Caki2 (cell line): Measurements from ENCODE around the gene GCM1. TPM values are rescaled to one million over a fixed set of nuclear protein-coding genes. Genes with fewer than 3 reads are reported as not detected.

Source experiments
- DNase-seq: peaks from one replicate; pipeline ENCODE4 v3.0.0-alpha.2; 2015; ENCODE audit warnings: low read depth
- in situ Hi-C: cut with HindIII; loops from 2 replicates; pipeline ENCODE4 v1.10.0; 2016; ENCODE audit warnings: low sequenced_read_pairs, low pct_unique_long_range_greater_than_20kb, mixed read lengths
- total RNA-seq: library from RNA; depleted of rRNA; stranded (reverse); fragments of >200 nt; shearing (Covaris generic); gene quantifications from 2 replicates; pipeline ENCODE4 v1.2.3, GENCODE V29; 2014; ENCODE audit warnings: low replicate concordance; rRNA removed

GCM1 gene, protein sequence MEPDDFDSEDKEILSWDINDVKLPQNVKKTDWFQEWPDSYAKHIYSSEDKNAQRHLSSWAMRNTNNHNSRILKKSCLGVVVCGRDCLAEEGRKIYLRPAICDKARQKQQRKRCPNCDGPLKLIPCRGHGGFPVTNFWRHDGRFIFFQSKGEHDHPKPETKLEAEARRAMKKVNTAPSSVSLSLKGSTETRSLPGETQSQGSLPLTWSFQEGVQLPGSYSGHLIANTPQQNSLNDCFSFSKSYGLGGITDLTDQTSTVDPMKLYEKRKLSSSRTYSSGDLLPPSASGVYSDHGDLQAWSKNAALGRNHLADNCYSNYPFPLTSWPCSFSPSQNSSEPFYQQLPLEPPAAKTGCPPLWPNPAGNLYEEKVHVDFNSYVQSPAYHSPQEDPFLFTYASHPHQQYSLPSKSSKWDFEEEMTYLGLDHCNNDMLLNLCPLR
- total RNA-seq: not detected in 2 replicates

DNA sequence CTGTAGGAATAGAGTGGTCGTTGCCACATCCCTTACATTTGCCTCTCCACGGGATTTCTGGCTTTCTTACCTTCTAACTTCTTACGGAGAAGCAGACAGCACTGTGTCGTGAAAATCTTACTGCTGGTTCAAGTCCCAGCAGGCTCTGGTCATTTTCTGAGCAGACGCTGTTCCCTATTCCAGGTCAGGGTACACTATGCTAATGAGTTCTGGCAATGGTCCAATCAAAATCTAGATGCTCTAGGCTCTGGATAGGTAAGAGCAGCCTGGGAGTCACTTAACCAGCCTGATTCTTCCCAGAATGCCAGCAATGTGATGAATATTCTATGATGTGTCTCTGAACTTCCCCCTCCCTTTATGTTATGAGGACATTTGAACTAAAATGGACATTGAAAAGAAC is at the start of gene GCM1:
GCM1 (minus strand) TSS at position 158 of the 400 bp plus-strand sequence. CDS start 3,209 bp downstream, outside the sequence.
- in situ Hi-C loops: no loop called here
- DNase-seq: no peak

DNA sequence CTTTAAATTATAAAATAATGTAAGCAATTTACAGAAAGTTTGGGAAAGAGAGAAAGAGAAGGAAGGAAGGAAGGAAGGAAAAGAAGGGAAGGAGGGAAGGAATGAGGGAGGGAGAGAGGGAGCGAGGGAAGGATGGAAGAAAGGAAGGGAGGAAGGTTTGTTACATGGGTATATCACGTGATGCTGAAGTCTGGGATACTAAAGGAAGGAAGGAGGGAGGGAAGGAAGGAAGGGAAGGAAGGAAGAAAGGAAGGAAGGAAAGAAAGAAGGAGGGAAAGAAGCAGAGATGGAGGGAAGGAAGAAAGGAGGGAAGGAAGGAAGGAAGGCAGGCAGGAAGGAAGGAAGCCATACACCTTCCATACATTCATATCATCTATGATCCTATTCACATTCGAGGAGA is 48.9 kb upstream of the GCM1 start:
- no peak for DNase-seq
- in situ Hi-C loops: no loop called here

DNA sequence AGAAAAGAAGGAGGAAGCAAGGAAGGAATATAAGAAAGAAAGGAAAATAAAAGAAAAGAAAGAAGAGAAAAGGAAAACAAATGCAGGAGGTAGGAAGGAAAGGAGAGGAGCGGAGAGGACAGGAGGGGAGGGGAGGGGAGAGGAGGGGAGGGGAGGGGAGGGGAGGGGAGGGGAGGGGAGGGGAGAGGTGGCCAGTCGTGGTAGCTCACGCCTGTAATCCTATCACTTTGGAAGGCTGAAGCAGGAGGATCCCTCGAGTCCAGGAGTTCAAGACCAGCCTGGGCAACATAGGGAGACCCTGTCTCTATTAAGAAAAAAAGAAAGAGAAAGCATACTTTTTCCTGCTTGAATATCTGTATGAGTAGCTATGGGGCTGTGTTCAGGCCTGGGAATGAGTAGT is 46.4 kb upstream of the GCM1 start:
- no peak for DNase-seq
- in situ Hi-C loops: no loop called here

DNA sequence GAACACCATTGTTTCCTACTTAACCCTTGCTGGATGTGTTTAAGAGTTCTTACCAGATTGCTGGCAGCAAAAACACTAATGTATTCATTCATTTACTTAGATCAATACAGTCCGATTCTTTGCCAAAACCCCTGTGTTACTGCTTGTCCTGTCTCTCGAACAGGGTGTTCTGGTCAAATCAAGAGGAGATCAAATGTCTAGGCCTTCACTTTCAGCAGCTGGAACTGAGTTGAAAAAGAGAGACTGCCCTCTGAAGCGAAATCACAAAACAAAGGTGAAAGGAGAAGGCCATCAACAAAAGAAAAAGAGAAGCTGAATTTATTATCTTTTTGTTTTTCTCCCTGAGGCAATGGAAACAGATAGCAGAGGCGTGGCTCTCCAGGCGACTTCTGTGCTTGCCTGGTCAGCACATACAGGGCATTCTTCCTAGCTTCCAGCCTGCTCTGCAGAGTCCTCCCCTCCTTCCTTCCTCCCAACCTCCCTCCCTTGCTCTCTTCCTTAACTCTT is 44.1 kb upstream of the GCM1 start:
- DNase-seq: no peak
- in situ Hi-C loops: no loop called here

DNA sequence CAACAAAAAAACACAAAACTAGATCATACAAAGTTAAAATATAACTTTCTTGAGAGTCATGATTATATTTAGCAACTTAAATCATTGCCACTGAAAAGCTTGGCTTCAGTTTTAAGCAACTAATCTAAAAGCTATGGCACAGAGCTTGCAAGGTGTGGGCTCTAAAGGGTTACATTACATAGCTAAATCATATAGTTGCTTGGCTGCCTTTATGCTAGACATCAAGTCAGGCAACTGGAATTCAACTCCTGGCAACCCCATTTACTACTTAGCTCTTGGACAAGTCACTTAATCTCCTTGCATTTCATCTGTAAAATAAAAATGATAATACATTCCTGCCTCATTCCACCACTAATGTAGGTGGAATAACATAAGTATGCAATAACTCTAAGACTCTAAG is 40.9 kb upstream of the GCM1 start:
- DNase-seq: peak; percentile 44
- in situ Hi-C loops: no loop called here

DNA sequence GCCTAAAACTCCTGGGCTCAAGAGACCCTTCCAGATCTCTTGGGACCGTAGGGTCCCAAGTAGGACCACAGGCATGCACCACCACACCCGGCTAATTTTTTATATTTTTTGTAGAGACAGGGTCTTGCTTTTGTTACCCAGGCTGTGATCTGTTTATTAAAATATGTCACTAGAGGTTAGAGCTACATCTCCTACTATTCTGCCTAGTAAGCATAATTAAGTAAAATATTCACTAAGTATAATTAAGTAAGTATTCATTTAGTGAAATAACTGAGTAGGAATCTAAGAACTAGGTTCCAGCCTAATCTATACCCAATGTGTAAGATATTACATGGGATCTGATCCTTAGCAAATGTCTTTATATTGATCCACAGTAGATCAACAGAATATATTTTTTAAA is 40.2 kb upstream of the GCM1 start:
- no peak for DNase-seq
- in situ Hi-C loops: no loop called here

DNA sequence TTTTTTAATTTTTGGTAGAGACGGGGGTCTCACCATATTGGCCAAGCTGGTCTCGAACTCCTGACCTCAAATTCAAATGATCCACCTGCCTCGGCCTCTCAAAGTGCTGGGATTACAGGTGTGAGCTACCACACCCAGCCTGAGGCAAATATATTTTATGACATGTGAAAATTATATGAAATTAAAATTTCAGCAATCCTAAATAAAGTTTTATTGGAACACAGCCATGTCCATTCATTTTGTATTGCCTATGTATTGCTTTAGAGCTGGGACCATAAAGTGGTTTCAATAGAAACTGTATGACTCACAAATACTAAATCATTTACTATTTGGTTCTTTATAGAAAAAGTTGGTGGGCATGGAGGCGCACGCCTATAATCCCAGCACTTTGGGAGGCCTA is 32.0 kb upstream of the GCM1 start:
- in situ Hi-C loops: no loop called here
- DNase-seq: no peak

DNA sequence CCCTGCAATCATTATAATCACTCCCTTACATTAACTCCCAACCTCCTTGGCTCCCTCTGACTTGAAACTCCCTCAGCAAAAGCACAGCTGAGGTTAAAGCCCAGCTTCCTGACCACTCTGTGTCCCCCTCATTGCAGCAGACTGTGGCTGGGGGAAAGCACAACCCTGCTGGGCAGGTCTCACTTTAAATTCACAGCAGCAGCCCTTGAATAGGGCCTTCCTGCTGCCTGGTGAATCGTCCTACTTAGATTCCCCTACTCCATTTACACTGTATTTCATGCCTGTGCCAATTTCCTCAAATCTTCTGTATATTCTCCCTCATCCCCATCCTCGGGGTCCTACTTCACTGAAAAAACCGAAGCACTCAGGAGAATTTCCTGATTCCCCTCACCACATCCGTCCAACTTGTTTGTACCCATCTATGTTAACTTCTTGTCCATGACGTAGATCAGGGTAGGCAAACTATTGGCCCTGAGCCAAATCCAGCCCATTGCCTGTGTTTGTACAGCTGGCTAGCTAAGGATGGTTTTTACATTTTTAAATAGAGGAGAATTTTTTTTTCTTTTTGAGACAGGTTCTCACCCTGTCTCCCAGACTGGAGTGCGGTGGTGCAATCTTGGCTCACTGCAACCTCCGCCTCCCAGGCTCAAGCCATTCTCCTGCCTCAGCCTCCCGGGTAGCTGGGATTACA is 31.5 kb upstream of the GCM1 start:
- in situ Hi-C loops: no loop called here
- no peak for DNase-seq

DNA sequence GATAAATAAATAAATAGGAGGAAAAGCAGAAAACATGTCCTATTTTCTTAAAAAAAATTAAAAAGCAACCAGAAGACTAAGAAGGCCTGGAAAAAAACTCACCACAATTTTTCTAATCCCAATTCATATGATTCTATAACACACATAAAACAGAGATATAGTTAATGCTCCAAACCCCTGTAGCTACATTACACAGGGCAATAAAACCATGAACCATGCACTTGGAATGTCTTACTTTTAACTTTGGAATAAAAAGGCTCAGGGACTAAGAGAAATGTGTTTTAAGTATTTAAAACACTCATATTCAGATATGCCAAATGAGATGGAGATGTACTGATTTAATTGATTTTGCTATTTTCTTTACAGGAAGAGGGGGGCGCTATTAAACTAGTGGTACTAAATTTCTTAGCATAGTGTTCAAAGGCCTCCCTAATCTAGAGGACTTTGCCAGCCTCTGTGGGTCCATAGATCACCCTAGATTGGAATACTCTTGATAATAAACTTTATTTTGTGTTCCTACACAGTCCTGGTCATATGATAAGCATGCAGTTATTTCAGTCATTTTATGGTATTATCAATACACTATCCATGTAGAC is 30.3 kb upstream of the GCM1 start:
- in situ Hi-C loops: no loop called here
- DNase-seq: no peak

DNA sequence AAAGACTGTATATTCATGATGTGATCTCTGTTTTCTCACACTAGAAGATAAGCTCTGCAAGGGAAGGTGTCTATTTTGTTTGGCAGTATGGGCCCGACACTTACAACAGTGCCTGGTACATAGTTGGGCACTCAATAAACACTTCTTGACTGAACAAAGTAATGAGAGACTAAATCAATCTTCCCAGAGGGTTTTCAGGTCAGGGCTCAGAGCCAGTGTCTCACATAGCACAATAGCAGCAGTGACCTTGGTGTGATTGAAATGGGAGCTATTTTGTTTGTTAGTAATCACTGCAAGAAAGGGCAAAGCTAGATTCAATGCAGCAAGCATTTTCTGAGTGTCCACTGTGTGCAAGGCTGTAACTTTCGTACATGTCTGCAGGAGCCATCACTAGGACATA is 26.4 kb upstream of the GCM1 start:
- DNase-seq: no peak
- in situ Hi-C loops: no loop called here

DNA sequence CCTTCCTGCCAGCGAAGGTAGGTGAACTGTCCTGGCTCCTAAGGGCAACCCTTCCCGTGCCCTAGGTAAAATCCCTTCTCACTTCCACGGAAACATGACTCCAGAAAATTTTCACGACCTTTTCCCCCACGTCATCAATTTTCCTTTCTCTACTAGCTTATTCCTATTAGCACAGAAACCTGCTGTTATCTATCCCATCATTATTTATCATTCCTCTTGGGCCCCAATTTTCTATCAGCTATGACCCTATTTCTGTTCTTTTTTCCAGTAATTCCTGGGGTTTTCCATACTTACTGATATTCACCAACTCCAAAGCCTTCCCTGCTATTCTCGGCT is 23.8 kb upstream of the GCM1 start:
- in situ Hi-C loops: no loop called here

DNA sequence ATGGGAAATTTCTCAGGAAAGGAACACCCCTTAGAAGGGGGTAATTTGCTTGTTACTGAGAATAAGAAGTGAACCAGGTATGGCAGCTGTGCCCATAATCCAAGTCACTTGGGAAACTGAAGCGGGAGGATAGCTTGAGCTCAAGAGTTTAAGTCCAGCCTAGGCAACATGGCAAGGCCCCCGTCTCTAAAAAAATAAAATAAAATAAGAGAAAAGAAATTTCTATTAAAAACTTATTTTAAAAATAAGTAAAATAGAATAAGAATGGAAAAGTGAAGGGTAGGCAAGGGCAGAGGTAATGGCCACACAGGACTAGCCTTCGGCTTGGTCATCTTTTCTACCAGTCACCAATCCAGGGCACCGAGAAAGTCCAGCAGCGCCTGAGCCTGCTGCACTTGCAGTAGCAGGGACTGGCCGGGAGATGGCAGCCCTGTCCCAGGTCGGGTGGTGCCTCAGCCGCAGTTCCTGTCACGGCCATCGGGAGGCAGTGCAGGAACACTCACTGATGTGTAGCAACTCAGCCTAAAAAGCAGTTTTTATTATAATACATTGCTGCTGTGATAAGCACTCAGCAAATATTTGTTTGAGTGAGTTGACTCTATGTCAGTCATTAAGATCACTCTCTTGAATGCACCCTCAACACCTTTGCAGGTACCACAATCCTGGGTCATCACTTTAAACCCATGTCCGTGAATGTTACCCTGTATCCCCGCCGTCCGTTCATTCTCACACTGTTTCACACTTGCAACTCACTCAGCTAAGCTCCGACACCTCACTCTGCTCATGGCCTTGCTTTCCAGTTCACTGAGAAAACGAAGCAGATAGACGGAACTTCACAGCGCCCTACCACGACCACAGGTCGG is 23.2 kb upstream of the GCM1 start:
- peak; percentile 72 for DNase-seq
- in situ Hi-C loops: no loop called here

More for the DNA sequence above, 23.8 kb upstream of the GCM1 start:
- DNase-seq: no peak

DNA sequence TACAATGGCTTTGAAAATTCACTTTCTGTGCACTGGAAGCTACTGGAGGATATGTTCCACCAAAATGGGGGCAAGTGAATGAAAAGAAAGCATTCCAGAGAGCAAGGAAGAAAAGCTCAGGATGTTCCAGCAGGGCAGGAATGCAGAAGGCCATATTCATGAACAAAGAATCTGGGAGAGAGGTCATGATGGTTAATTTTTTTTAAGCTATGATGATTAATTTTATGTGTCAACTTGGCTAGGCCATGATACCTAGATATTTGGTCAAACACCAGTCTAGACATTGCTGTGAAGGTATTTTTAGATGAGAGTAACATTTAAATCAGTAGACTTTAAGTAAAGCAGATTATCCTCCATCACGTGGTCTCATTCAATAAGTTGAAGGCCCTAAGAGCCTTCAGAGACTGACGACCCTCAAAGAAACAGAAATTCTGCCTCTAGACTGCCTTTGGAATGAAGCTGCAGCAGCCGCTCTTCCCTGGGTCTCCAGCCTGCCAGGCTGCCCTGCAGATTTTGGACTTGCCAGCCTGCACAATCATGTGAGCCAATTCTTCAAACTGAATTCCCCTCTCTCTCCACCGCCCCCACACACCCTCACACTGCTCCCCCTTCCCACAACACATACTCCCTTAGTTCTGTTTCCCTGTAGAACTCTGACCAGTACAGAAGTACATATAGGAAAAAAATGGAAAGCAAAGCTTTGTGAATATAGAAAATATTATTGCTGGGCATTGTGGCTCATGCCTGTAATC is 20.1 kb upstream of the GCM1 start:
- peak; percentile 40 for DNase-seq
- in situ Hi-C loops: no loop called here

DNA sequence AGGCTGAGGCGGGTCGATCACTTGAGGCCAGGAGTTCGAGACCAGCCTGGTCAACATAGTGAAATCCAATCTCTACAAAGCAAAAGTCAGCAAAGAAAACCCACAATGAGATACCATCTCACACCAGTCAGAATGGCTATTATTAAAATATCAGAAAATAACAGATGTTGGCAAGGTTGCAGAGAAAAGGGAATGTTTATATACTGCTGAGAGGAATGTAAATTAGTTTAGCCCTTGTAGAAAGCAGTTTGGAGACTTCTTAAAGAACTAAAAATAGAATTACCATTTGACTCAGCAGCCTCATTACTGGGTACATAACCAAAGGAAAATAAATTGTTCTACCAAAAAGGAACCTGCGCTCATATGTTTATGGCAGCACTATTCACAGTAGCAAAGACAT is 16.7 kb upstream of the GCM1 start:
- DNase-seq: no peak
- in situ Hi-C loops: no loop called here

DNA sequence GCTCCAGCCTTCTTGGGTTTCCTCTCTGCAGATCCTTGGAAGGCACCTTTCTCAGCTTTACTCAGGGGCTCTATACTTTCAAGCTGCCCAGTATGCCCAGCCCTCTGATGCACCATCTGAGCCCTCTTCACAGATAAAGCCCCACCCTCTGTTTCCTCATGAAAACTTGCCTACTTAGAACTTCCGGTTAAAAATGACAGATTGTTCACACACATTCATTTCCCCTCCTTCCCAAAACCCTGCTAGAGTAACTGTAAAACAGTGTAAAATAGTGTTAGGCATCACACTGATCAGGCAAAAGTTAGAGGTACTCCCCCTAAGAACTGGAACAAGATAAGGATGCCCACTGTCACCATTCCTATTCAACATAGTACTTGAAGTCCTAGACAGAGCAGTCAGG is 14.0 kb upstream of the GCM1 start:
- in situ Hi-C loops: no loop called here
- no peak for DNase-seq

DNA sequence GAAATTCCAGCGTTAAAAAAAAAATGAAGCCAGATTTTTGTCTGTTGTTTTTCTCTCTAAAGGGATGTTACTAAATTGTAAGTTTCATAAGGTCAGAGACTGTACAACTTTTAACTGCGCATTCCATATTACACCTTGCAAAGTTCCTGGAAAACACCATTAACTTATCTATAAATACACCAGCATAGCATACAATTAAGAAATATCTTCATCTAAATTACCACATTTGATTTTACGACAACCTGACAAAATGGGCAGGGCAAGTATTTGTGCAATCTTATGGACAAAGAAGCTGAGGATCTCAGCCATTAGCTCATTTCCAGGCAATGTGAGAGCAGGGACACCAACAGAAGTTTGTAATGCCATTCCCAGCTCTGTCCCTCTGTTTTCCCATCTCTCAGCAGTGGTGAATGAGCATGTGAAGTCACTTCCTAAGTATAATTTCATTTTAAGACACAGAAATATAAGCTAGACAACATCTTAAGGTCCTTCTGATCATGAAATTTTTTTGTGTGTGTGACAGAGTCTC is 12.9 kb upstream of the GCM1 start:
- DNase-seq: no peak
- in situ Hi-C loops: no loop called here

DNA sequence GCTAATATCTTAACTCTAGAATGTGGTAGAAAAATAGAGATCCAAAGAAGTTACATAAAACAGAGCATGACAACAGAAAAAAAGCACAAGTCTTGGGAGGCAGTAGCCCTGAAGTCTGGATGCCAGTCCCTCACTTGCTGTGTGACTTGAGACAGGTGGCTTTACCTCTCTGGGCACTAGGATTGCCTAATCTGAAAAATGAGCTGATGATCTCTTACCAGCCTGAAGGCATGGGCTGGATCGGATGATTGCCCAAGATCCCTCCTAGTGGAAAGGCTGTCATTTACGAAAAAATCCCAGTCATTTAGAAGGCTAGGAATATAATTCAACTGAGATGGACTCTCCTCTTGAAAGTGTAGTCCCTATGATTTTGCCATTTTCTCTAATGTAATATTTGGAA is 10.9 kb upstream of the GCM1 start:
- in situ Hi-C loops: no loop called here
- no peak for DNase-seq
